Body of pancreas (tissue), 4 donors: ENCODE data around the gene DENND1A. TPM values are rescaled to one million over a fixed set of nuclear protein-coding genes. Genes with fewer than 3 reads are reported as not detected.

Experiments used
- ATAC-seq: fragments of 150-250 bp; one replicate; pipeline ENCODE4 v1.9.1; 2016
- DNase-seq, 4 donors: peaks; one replicate each; pipeline ENCODE4 v3.0.0-alpha.2; 2019
- H3K27ac ChIP-seq, 4 donors: fragments of 200-600 bp; sonication (generic); 1 replicate in 3 of 4; 2 replicates in 1 of 4; pipeline versions ENCODE4 v1.5.1 to v1.6.1; 2016 to 2019; ENCODE audit warnings: mild to moderate bottlenecking in 1 of 4, mixed read lengths in 1 of 4, moderate library complexity in 1 of 4
- H3K27me3 ChIP-seq, 2 donors: fragments of 200-600 bp; sonication (generic); one replicate each; pipeline ENCODE4 v1.6.0; 2016; ENCODE audit warnings: mild to moderate bottlenecking in 1 of 2
- H3K36me3 ChIP-seq, 2 donors: fragments of 200-600 bp; sonication (generic); replicated peaks in 1 of 2; 2 replicates each; pipeline ENCODE4 v1.5.1; 2016; ENCODE audit warnings: low read depth in 2 of 2; ENCODE audit not compliant: insufficient read depth in 1 of 2
- H3K4me1 ChIP-seq: fragments of 200-600 bp; sonication (generic); one replicate; pipeline ENCODE4 v1.6.0; 2016
- H3K4me3 ChIP-seq, 2 donors: fragments of 200-600 bp; sonication (generic); 1 replicate in 1 of 2; 2 replicates in 1 of 2; pipeline ENCODE4 v1.5.1; 2016 to 2019
- H3K9me3 ChIP-seq, 3 donors: fragments of 200-600 bp; sonication (generic); 1 replicate in 2 of 3; 2 replicates in 1 of 3; pipeline ENCODE4 v1.5.1; 2016
- POLR2A ChIP-seq, 3 donors: fragments of 450-650 bp; IDR thresholded peaks; one replicate each; pipeline ENCODE4 v1.6.1; 2016; ENCODE audit warnings: antibody characterized with exemption in 3 of 3, mild to moderate bottlenecking in 2 of 3
- WGBS, 2 donors: methylation state at CpG; one replicate each; pipeline ENCODE4 v1.1.5; 2017; 5-methylcytosine and 5-hydroxymethylcytosine counted together
- intact Hi-C: fragments of 100-400 bp; cut with DNase I; formaldehyde crosslinking; loops from one replicate; pipeline ENCODE4 v1.15.1; 2023
- total RNA-seq, 2 donors: library from RNA; depleted of rRNA; stranded (reverse); fragments of >200 nt; gene quantifications; one replicate each; pipeline ENCODE4 v1.1.0, GENCODE V29; 2016
- TF ChIP-seq, protein P1 (sequence below), 7 experiments: fragments of 450-650 bp in 4 of 7; fragments of 200-600 bp in 3 of 7; sonication (generic) in 3 of 7; IDR thresholded peaks; one replicate each; pipeline ENCODE4 v1.5.1; 2016 to 2019; ENCODE audit warnings: antibody characterized with exemption in 7 of 7

Gene DENND1A
- total RNA-seq, 2 donors from 2014 or later, result 7.6 to 8.6 TPM

DNA sequence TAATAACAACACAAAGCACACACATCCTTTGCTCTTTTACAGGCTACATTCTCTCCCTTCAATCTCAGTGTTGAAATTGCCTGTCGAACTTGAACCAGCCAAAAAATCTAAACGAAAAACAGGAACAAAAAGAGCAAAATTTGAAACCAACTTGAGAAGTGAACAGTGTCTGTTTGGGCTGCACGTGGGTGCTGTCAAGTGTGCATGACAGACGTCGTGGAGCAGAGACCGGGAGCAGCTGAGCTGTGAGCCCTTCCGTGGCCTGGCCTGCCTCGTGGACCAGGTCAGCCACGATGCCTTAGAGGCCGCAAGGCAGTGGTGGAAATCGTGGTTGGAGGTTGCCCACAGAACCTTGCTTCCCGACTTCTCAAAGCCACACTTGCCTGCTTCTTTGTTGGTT is 34.8 kb upstream of the DENND1A start:
- 49 to 52% methylated on average over 12 of the region's 12 CpGs for WGBS, 2 donors
- Histone ChIP-seq H3K27ac (no peak overlapping the region), H3K9me3 (no peaks in the 10 kb centered on the region), H3K4me1 (no peaks in the 10 kb centered on the region), H3K27me3 (no peaks in the 10 kb centered on the region), H3K36me3 (no peaks in the 10 kb centered on the region), H3K4me3 (no peak overlapping the region)
- TF ChIP-seq, protein P1, sequence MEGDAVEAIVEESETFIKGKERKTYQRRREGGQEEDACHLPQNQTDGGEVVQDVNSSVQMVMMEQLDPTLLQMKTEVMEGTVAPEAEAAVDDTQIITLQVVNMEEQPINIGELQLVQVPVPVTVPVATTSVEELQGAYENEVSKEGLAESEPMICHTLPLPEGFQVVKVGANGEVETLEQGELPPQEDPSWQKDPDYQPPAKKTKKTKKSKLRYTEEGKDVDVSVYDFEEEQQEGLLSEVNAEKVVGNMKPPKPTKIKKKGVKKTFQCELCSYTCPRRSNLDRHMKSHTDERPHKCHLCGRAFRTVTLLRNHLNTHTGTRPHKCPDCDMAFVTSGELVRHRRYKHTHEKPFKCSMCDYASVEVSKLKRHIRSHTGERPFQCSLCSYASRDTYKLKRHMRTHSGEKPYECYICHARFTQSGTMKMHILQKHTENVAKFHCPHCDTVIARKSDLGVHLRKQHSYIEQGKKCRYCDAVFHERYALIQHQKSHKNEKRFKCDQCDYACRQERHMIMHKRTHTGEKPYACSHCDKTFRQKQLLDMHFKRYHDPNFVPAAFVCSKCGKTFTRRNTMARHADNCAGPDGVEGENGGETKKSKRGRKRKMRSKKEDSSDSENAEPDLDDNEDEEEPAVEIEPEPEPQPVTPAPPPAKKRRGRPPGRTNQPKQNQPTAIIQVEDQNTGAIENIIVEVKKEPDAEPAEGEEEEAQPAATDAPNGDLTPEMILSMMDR (IDR thresholded peaks at IDR 0.05), result no peak
- TF ChIP-seq POLR2A (IDR thresholded peaks at IDR 0.05), result no peak
- no peak for ATAC-seq
- no peak for DNase-seq
- intact Hi-C loops, result no loop called here

DNA sequence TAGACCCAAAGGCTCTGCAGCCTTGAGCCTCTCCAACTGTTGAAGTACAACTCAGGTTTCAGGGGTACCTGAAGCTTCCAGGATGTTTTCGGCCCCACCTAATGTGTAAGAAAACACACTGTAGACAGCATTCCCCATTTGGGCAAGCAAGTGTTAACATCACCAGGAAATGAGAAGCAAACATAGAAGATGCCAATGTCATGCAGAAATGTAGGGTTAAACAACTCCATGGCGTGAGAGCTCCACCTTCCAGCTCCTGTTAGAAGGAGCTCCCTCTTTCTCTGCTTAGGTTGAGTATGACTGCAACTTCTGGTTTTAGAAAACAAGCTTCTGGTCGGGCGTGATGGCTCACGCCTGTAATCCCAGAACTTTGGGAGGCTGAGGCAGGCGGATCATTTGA is 31.0 kb upstream of the DENND1A start:
- no peak for DNase-seq
- no peaks in the 10 kb centered on the region for H3K9me3 ChIP-seq
- H3K4me1 ChIP-seq, result no peaks in the 10 kb centered on the region
- no peak overlapping the region for H3K4me3 ChIP-seq
- intact Hi-C loops, result no loop called here
- H3K27ac ChIP-seq, result no peak overlapping the region
- no peaks in the 10 kb centered on the region for H3K27me3 ChIP-seq
- no peak for ATAC-seq
- H3K36me3 ChIP-seq, result no peaks in the 10 kb centered on the region
- no peak for TF ChIP-seq POLR2A (IDR thresholded peaks at IDR 0.05)
- TF ChIP-seq, protein P1 (IDR thresholded peaks at IDR 0.05), result no peak
- 34 to 37% methylated on average over 4 to 6 of the region's 6 CpGs for WGBS, 2 donors

DNA sequence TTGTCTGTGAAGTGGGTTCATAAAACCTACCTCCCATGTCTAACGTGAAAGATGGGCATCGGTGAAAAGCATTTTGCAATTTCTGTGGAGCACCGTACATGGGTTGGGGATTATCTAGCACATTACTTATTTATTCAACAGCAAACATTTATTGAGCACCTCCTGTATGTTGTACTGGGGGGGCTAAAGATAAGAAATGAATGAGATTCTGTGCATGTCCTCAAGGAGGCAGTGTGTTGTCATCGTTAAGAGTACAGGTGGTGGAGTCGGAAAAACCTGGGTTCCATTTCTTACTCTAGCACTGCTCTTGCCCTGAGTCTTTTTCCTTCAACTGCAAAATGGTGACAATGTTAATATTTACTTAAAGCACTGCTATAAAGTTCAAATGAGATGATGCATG is 30.4 kb upstream of the DENND1A start:
- Histone ChIP-seq H3K27ac (no peak overlapping the region), H3K4me1 (no peaks in the 10 kb centered on the region), H3K4me3 (no peak overlapping the region), H3K36me3 (no peaks in the 10 kb centered on the region), H3K9me3 (no peaks in the 10 kb centered on the region), H3K27me3 (no peaks in the 10 kb centered on the region)
- intact Hi-C loops, result no loop called here
- ATAC-seq (no peak), DNase-seq (no peak)
- TF ChIP-seq POLR2A (IDR thresholded peaks at IDR 0.05), result no peak
- TF ChIP-seq, protein P1 (IDR thresholded peaks at IDR 0.05), result no peak
- WGBS, 2 donors, result 83 to 84% methylated on average over 5 of the region's 5 CpGs

DNA sequence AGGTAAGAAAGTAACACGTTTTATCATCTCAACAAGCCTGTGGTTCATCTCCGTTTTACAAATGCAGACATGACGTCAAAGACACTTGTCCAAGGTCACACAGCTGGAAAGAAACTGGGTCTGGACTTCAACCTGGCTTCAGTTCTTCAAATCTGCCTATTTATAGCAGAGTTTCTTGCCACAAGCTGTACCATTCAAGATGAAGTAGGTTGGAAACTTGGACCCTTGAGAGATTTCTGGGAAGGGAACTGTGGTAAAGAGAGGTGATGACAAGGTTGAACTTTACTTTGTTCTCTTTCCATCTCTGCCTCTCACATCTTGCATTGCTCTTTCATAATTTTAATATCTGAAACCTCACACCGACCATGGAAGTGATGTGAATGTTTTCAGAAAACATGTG is 29.9 kb upstream of the DENND1A start:
- Histone ChIP-seq H3K4me3 (no peak overlapping the region), H3K4me1 (no peaks in the 10 kb centered on the region), H3K27me3 (no peaks in the 10 kb centered on the region), H3K36me3 (no peaks in the 10 kb centered on the region), H3K9me3 (no peaks in the 10 kb centered on the region), H3K27ac (no peak overlapping the region)
- 50 to 56% methylated on average over 4 of the region's 4 CpGs for WGBS, 2 donors
- no peak for ATAC-seq
- TF ChIP-seq, protein P1 (IDR thresholded peaks at IDR 0.05), result no peak
- no peak for TF ChIP-seq POLR2A (IDR thresholded peaks at IDR 0.05)
- DNase-seq, result no peak
- intact Hi-C loops, result no loop called here

DNA sequence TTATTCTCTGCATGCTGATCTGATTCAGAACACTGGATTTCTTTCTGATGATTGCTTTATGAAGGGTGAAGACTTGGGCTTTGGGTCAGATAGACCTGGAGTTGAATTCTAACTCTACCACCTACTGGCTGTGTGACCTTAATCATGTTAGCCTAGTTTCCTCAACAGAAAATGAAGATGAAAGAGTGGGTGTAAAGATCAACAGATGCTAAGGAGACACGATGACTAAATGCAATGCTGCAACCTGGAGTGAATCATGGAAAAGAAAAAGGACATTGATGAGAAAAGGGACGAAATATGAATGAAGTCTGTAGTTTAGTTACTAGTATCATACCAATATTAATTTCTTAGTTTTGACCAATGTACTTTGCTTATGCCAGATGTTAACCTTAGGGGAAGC is 27.8 kb upstream of the DENND1A start:
- no peak for ATAC-seq
- intact Hi-C loops, result no loop called here

More for the DNA sequence above, 27.8 kb upstream of the DENND1A start:
- Histone ChIP-seq H3K27ac (no peak overlapping the region), H3K4me1 (no peaks in the 10 kb centered on the region), H3K9me3 (no peaks in the 10 kb centered on the region), H3K36me3 (no peaks in the 10 kb centered on the region), H3K4me3 (no peak overlapping the region), H3K27me3 (no peaks in the 10 kb centered on the region)
- TF ChIP-seq, protein P1 (IDR thresholded peaks at IDR 0.05), result no peak
- no peak for TF ChIP-seq POLR2A (IDR thresholded peaks at IDR 0.05)
- DNase-seq, result no peak
- 50 to 61% methylated on average over 2 of the region's 2 CpGs for WGBS, 2 donors
